ENCODE measurements around the gene MYO16.

DNA sequence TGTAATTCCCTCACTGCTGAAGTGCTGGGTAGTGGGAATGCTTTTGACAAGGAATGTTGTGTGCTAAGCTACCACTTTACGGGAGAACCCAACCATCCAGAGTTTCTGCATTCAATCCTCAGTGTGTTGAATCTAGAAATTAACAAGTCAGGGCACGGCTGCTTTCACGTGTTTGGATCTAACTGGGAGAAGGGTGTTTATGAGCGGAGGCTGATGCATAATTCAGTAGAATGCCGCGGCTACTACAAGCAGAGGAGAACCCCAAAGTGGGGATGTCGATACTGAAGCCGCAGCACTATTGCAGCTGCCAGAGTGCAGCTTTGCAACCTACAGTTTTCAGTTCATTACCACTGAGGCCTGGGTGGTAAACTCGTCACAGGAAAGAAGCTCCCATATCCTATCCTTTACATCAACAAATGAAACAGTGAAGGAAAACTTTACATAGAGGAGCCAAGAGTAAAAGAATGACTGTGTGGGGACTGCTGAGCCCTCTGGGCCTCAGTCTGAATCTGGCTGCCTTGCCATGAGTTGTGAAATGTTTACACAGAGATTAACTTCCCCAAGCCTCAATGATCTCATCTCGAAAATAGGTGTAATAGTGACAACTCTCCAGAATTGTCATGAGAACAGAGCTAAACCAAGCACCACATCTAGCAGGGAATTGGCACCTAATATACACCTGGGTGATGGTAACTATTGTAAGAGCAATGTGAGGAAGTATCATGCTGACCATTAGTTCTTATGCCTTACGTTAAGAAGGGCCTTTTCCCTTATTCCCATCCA lies 531.7 kb downstream of the MYO16 start:
- TF ChIP-seq YY1 (IDR thresholded peaks at IDR 0.05; ENCODE audit: insufficient read depth, insufficient read length) (no peak), ZNF274 (IDR thresholded peaks at IDR 0.05; ENCODE audit: low read depth, low read length) (no peak)
